Left ventricle myocardium inferior (tissue), 1 donor: ENCODE data around the gene SLC45A3. TPM values are rescaled to one million over a fixed set of nuclear protein-coding genes. Genes with fewer than 3 reads are reported as not detected.
"Not testable (repeated sequence)": the region's sequence is repeated elsewhere in the genome, so short reads cannot be mapped to it uniquely, and the experiment has no call there.

Source experiments
- DNase-seq: peaks from one replicate; pipeline ENCODE4 v3.0.0-alpha.2; 2020
- H3K27ac ChIP-seq: fragments of 200-600 bp; replicated peaks from 2 replicates; pipeline ENCODE4 v1.8.0; 2021
- H3K27me3 ChIP-seq: fragments of 200-600 bp; 2 replicates; pipeline ENCODE4 v1.8.0; 2021; ENCODE audit warnings: low read depth
- H3K36me3 ChIP-seq: fragments of 200-600 bp; 2 replicates; pipeline ENCODE4 v1.8.0; 2021
- H3K4me1 ChIP-seq: fragments of 200-600 bp; 2 replicates; pipeline ENCODE4 v1.8.0; 2021
- H3K4me3 ChIP-seq: fragments of 200-600 bp; 2 replicates; pipeline ENCODE4 v1.8.0; 2021; ENCODE audit warnings: mild to moderate bottlenecking, moderate library complexity
- H3K9me3 ChIP-seq: fragments of 200-600 bp; replicated peaks from 2 replicates; pipeline ENCODE4 v1.8.0; 2021
- intact Hi-C: fragments of 100-400 bp; cut with micrococcal nuclease; formaldehyde crosslinking; loops from one replicate; pipeline ENCODE4 v1.11.0; 2022
- total RNA-seq: library from RNA; stranded (reverse); fragmentation: NEBNext Ultra II Directional; extraction: Animal tissue kit (Norgen Biotek cat#: 25700); gene quantifications from one replicate; pipeline ENCODE4 v1.2.1, GENCODE V29; 2021
- TF ChIP-seq, protein P1 (sequence below): fragments of 200-600 bp; IDR thresholded peaks from 2 replicates; pipeline ENCODE4 v1.8.0; 2021; ENCODE audit warnings: antibody characterized with exemption, mild to moderate bottlenecking, borderline replicate concordance
- donor health status: DM: no; HTN: yes; CAD: no; lungs with severe emphysema.

Gene SLC45A3
- total RNA-seq, 1 donor from 2014 or later, result 5.2 TPM

DNA sequence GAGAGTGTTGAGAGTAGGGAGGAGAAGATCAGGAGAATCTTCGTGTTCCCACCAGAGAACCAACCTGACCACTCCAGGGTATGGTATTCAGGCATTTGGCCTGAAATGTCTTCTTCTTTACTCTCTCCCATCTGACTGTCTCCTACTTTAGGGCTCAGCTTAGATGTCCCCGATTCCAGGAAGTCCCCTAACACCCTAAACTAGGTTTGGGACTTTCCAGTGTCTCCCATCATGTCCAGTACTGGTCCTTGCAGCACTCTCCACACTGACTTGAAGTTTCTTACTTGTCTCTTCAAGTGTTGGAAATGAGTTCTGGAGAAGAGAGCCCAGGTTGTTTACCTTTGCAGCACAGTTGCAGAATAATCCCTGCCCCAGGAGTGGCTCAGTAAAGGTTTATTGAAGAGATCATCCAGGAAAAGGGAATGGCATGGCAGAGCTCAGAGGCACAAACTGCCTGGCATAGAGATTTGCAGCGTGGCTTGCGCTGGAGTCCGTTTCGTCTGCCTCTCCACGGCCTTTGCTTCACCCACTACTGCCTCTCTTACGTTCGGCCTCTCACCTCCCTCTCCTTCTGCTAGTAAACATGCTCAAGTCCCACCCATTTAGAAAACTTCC is 42.3 kb downstream of the SLC45A3 start:
- H3K4me1 ChIP-seq, result peaks cover 15% of the 10 kb centered on the region
- DNase-seq, result no peak
- TF ChIP-seq, protein P1, sequence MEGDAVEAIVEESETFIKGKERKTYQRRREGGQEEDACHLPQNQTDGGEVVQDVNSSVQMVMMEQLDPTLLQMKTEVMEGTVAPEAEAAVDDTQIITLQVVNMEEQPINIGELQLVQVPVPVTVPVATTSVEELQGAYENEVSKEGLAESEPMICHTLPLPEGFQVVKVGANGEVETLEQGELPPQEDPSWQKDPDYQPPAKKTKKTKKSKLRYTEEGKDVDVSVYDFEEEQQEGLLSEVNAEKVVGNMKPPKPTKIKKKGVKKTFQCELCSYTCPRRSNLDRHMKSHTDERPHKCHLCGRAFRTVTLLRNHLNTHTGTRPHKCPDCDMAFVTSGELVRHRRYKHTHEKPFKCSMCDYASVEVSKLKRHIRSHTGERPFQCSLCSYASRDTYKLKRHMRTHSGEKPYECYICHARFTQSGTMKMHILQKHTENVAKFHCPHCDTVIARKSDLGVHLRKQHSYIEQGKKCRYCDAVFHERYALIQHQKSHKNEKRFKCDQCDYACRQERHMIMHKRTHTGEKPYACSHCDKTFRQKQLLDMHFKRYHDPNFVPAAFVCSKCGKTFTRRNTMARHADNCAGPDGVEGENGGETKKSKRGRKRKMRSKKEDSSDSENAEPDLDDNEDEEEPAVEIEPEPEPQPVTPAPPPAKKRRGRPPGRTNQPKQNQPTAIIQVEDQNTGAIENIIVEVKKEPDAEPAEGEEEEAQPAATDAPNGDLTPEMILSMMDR, result no peak
- no peaks in the 10 kb centered on the region for H3K36me3 ChIP-seq
- no peak overlapping the region for H3K27ac ChIP-seq
- intact Hi-C loops, result no loop called here
- H3K4me3 ChIP-seq, result no peak overlapping the region
- no peaks in the 10 kb centered on the region for H3K9me3 ChIP-seq
- no peaks in the 10 kb centered on the region for H3K27me3 ChIP-seq

DNA sequence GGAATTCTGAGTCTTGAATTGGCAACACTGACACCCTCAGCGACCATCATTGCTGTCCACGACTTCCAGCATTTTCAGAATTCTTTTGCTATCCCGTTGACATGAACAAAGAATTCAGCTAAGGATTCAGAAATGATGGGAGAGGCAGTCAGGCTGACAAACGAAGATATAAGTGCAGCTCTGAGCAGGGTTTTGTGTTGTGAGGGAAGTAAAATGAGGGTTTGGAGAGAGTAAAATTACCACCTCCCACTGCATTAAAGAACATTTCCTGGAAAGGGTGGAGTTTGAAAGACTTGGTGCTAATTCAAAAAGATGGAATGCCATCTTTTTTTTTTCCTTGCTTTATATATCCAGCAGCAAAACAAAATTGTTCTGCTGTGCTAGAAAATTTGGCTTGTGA is 43.6 kb downstream of the SLC45A3 start:
- peaks cover 25% of the 10 kb centered on the region for H3K4me1 ChIP-seq
- no peak for DNase-seq
- no peaks in the 10 kb centered on the region for H3K9me3 ChIP-seq
- TF ChIP-seq, protein P1, result no peak
- no peak overlapping the region for H3K4me3 ChIP-seq
- intact Hi-C loops, result no loop called here
- H3K36me3 ChIP-seq, result no peaks in the 10 kb centered on the region
- H3K27ac ChIP-seq, result peak overlapping the region; percentile 29
- H3K27me3 ChIP-seq, result no peaks in the 10 kb centered on the region

DNA sequence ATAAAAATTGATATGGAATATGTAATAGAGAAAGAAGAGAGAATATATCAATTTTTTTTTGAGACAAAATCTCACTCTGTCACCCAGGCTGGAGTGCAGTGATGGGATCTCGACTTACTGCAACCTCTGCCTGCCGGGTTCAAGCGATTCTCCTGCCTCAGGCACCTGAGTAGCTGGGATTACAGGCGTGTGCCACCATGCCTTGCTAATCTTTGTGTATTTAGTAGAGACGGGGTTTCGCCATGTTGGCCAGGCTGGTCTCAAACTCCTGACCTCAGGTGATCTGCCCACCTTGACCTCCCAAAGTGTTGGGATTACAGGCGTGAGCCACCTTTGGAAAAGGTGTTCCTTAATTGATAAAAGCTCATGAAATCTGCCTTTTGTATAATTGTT is 44.2 kb downstream of the SLC45A3 start:
- DNase-seq, H3K9me3 ChIP-seq, H3K36me3 ChIP-seq, H3K27me3 ChIP-seq, H3K4me3 ChIP-seq, H3K27ac ChIP-seq, intact Hi-C loops: not testable (repeated sequence)
- H3K4me1 ChIP-seq, result peaks cover 25% of the 10 kb centered on the region

GRCh38 chr1:205633421-205633976 is 46.8 kb downstream of the SLC45A3 start:
- H3K27me3 ChIP-seq, result no peaks in the 10 kb centered on the region
- intact Hi-C loops, result loop anchor here (5.0 kb wide), 1 partner anchor 41 kb away; no protein-coding TSS in a partner anchor
- no peaks in the 10 kb centered on the region for H3K36me3 ChIP-seq
- peak overlapping the region; percentile 96 for H3K27ac ChIP-seq
- H3K4me3 ChIP-seq, result no peak overlapping the region
- no peak for DNase-seq
- H3K4me1 ChIP-seq, result peaks cover 50% of the 10 kb centered on the region
- H3K9me3 ChIP-seq, result no peaks in the 10 kb centered on the region
- TF ChIP-seq, protein P1, result no peak

- intact Hi-C loops, result loop anchor here (5.0 kb wide), 1 partner anchor 40 kb away; no protein-coding TSS in a partner anchor
- TF ChIP-seq, protein P1, result no peak
- peak overlapping the region; percentile 96 for H3K27ac ChIP-seq
Measured at GRCh38 chr1:205632669-205633169, 47.6 kb downstream of the SLC45A3 start.

More at GRCh38 chr1:205632669-205633169, 47.6 kb downstream of the SLC45A3 start:
- Histone ChIP-seq H3K4me3 (peak overlapping the region; percentile 80), H3K27me3 (no peaks in the 10 kb centered on the region), H3K4me1 (peaks cover 54% of the 10 kb centered on the region), H3K36me3 (no peaks in the 10 kb centered on the region), H3K9me3 (no peaks in the 10 kb centered on the region)
- no peak for DNase-seq
